H1 (cell line): ENCODE data around the gene PAXX. TPM values are rescaled to one million over a fixed set of nuclear protein-coding genes. Genes with fewer than 3 reads are reported as not detected.
A peak's percentile ranks its signal among the peaks of the same experiment; 100 is the strongest.

ENCODE experiments used
- CTCF ChIA-PET: fragments of 300-600 bp; sonication (Branson Sonifier 250); formaldehyde crosslinking; loops from one replicate; lab custom pipeline; 2021; ENCODE audit not compliant: partially characterized antibody; lab: Charles Lee
- POLR2A ChIA-PET: fragments of 300-600 bp; sonication (Branson Sonifier 250); formaldehyde crosslinking; loops from one replicate; lab custom pipeline; 2021; ENCODE audit warnings: inconsistent platforms; ENCODE audit not compliant: partially characterized antibody; lab: Charles Lee
- DNase-seq, 2 experiments: peaks; one replicate each; pipeline versions ENCODE4 v3.0.0 to v3.0.0-alpha.2; 2010 to 2022; ENCODE audit warnings: low spot score in 2 of 2, low read depth in 1 of 2, mixed read lengths in 1 of 2
- FAIRE-seq: peaks from 2 replicates; lab custom pipeline; 2011; peaks lifted over from hg19 to GRCh38; lab: Jason Lieb, UNC
- H2AFZ ChIP-seq: 2 replicates; pipeline ENCODE4 v1.8.1; 2012; ENCODE audit warnings: low read length, inconsistent platforms
- H2AK5ac ChIP-seq: 2 replicates; pipeline ENCODE4 v1.6.1; 2013; ENCODE audit warnings: low read depth, low read length
- H2BK120ac ChIP-seq: replicated peaks from 2 replicates; pipeline ENCODE3; 2013; ENCODE audit warnings: low read depth, low read length, inconsistent platforms
- H2BK12ac ChIP-seq: 2 replicates; pipeline ENCODE4 v1.6.1; 2013; ENCODE audit warnings: low read depth, low read length
- H2BK15ac ChIP-seq: 2 replicates; pipeline ENCODE4 v1.6.1; 2013; ENCODE audit warnings: low read length
- H2BK20ac ChIP-seq: 2 replicates; pipeline ENCODE4 v1.6.1; 2013; ENCODE audit warnings: low read length
- H2BK5ac ChIP-seq: 2 replicates; pipeline ENCODE4 v1.6.1; 2013; ENCODE audit warnings: low read depth, low read length
- H3K14ac ChIP-seq: 2 replicates; pipeline ENCODE4 v1.6.1; 2013; ENCODE audit warnings: inconsistent platforms; ENCODE audit not compliant: insufficient read length
- H3K18ac ChIP-seq: 2 replicates; pipeline ENCODE4 v1.6.1; 2013; ENCODE audit warnings: low read length; ENCODE audit errors: extremely low read depth
- H3K23ac ChIP-seq: 2 replicates; pipeline ENCODE4 v1.6.1; 2013; ENCODE audit warnings: inconsistent platforms; ENCODE audit not compliant: insufficient read length
- H3K23me2 ChIP-seq: 2 replicates; pipeline ENCODE4 v1.6.1; 2013; ENCODE audit warnings: low read depth, low read length
- H3K27ac ChIP-seq: 2 replicates; pipeline ENCODE4 v1.6.1; 2011; ENCODE audit warnings: low read depth, low read length, inconsistent platforms
- H3K27me3 ChIP-seq, 4 experiments: replicated peaks in 1 of 4; 1 replicate in 1 of 4; 2 replicates in 3 of 4; pipeline versions ENCODE4 v1.6.1 to v1.8.1; 2011 to 2013; ENCODE audit warnings: low read length in 3 of 4, mild to moderate bottlenecking in 3 of 4, inconsistent platforms in 2 of 4, mixed read lengths in 2 of 4, moderate library complexity in 1 of 4; ENCODE audit not compliant: control insufficient read depth in 3 of 4, insufficient read depth in 3 of 4; ENCODE audit errors: extremely low read depth in 1 of 4
- H3K36me3 ChIP-seq, 4 experiments: 2 replicates each; pipeline versions ENCODE4 v1.6.1 to v1.8.1; 2011 to 2013; ENCODE audit warnings: mild to moderate bottlenecking in 4 of 4, low read length in 3 of 4, moderate library complexity in 2 of 4, control low read depth in 1 of 4, inconsistent platforms in 1 of 4; ENCODE audit not compliant: insufficient read depth in 4 of 4, control insufficient read depth in 2 of 4
- H3K4ac ChIP-seq: replicated peaks from 2 replicates; pipeline ENCODE3; 2013; ENCODE audit warnings: low read length, low read depth, mixed read lengths, inconsistent platforms; ENCODE audit not compliant: insufficient read length
- H3K4me1 ChIP-seq, 4 experiments: replicated peaks in 1 of 4; 1 replicate in 1 of 4; 2 replicates in 3 of 4; pipeline versions ENCODE4 v1.6.1 to v1.8.1; 2011 to 2013; ENCODE audit warnings: low read length in 3 of 4, inconsistent platforms in 2 of 4, mixed read lengths in 1 of 4; ENCODE audit not compliant: insufficient read depth in 4 of 4, control insufficient read depth in 3 of 4
- H3K4me2 ChIP-seq, 2 experiments: 2 replicates each; pipeline versions ENCODE4 v1.6.1 to v1.8.1; 2011 to 2013; ENCODE audit warnings: low read depth in 2 of 2, low read length in 2 of 2, control low read depth in 1 of 2, inconsistent platforms in 1 of 2, mild to moderate bottlenecking in 1 of 2; ENCODE audit not compliant: insufficient read depth in 1 of 2
- H3K4me3 ChIP-seq, 4 experiments: fragments of 200-600, 300-600 bp in 1 of 4; sonication (generic), shearing (Covaris generic), sonication (Bioruptor Twin) in 1 of 4; 2 replicates each; pipeline versions ENCODE4 v1.5.1 to v1.8.1; 2011 to 2016; ENCODE audit warnings: low read length in 4 of 4, low read depth in 3 of 4, control low read depth in 2 of 4, inconsistent platforms in 2 of 4, mild to moderate bottlenecking in 2 of 4, mixed read lengths in 1 of 4, moderate library complexity in 1 of 4; ENCODE audit not compliant: insufficient read depth in 2 of 4; ENCODE audit errors: extremely low read depth in 1 of 4
- H3K56ac ChIP-seq: replicated peaks from 2 replicates; pipeline ENCODE3; 2013; ENCODE audit warnings: low read depth, mild to moderate bottlenecking, mixed read lengths, low read length, inconsistent platforms; ENCODE audit not compliant: insufficient read length
- H3K79me1 ChIP-seq: 2 replicates; pipeline ENCODE4 v1.6.1; 2013; ENCODE audit warnings: low read depth, low read length, control low read depth
- H3K79me2 ChIP-seq, 2 experiments: 2 replicates each; pipeline versions ENCODE4 v1.6.1 to v1.8.1; 2012 to 2013; ENCODE audit warnings: low read length in 2 of 2, mild to moderate bottlenecking in 2 of 2, inconsistent platforms in 1 of 2; ENCODE audit not compliant: insufficient read depth in 2 of 2, control insufficient read depth in 1 of 2
- H3K9ac ChIP-seq, 4 experiments: replicated peaks in 1 of 4; 1 replicate in 1 of 4; 2 replicates in 3 of 4; pipeline versions ENCODE4 v1.6.1 to v1.8.1; 2011 to 2013; ENCODE audit warnings: low read depth in 3 of 4, low read length in 3 of 4, control low read depth in 2 of 4, mild to moderate bottlenecking in 2 of 4, moderate library complexity in 2 of 4, inconsistent platforms in 1 of 4; ENCODE audit errors: extremely low read depth in 1 of 4
- H3K9me3 ChIP-seq, 2 experiments: 2 replicates each; pipeline versions ENCODE4 v1.6.1 to v1.8.1; 2012 to 2013; ENCODE audit warnings: mild to moderate bottlenecking in 2 of 2, moderate library complexity in 2 of 2, control low read depth in 1 of 2, inconsistent platforms in 1 of 2, low read depth in 1 of 2, low read length in 1 of 2, mixed read lengths in 1 of 2; ENCODE audit not compliant: insufficient read depth in 2 of 2
- H4K20me1 ChIP-seq, 2 experiments: replicated peaks in 1 of 2; 2 replicates each; pipeline versions ENCODE3 to v1.8.1; 2011 to 2013; ENCODE audit warnings: inconsistent platforms in 2 of 2, low read length in 2 of 2, mild to moderate bottlenecking in 1 of 2; ENCODE audit not compliant: insufficient read depth in 2 of 2, control insufficient read depth in 1 of 2
- H4K5ac ChIP-seq: 2 replicates; pipeline ENCODE4 v1.6.1; 2013; ENCODE audit warnings: low read length, low read depth, mixed read lengths, inconsistent platforms; ENCODE audit not compliant: insufficient read length
- H4K8ac ChIP-seq: 2 replicates; pipeline ENCODE4 v1.8.0; 2013; ENCODE audit warnings: mild to moderate bottlenecking, moderate library complexity, low read length, inconsistent platforms; ENCODE audit not compliant: insufficient read depth; ENCODE audit errors: extremely low read depth
- H4K91ac ChIP-seq: replicated peaks from 2 replicates; pipeline ENCODE3; 2013; ENCODE audit warnings: low read length, mixed read lengths, inconsistent platforms; ENCODE audit not compliant: insufficient read length
- ASH2L ChIP-seq: fragments of 200-600, 300-600 bp; sonication (generic); IDR thresholded peaks from one replicate; pipeline ENCODE4 v1.7.1; 2017; ENCODE audit warnings: low read length
- BACH1 ChIP-seq: IDR thresholded peaks from 2 replicates; pipeline ENCODE4 v1.6.1; 2012; ENCODE audit warnings: low read length, improper control_type of control experiment
- EGR1 ChIP-seq: IDR thresholded peaks from 2 replicates; pipeline ENCODE4 v1.6.1; 2011; ENCODE audit warnings: low read depth, low read length, borderline replicate concordance
- EP300 ChIP-seq, 2 experiments: IDR thresholded peaks; 1 replicate in 1 of 2; 2 replicates in 1 of 2; pipeline ENCODE4 v1.6.1; 2011 to 2012; ENCODE audit warnings: low read depth in 2 of 2, low read length in 2 of 2, mild to moderate bottlenecking in 2 of 2, borderline replicate concordance in 1 of 2, inconsistent platforms in 1 of 2, moderate library complexity in 1 of 2
- EZH2 ChIP-seq: fragments of 200-600 bp; sonication (generic); IDR thresholded peaks from 2 replicates; pipeline ENCODE4 v1.7.1; 2012; ENCODE audit warnings: low read depth, mild to moderate bottlenecking, moderate library complexity, low read length, inconsistent platforms; ENCODE audit not compliant: severe bottlenecking
- SUZ12 ChIP-seq: fragments of 200-600 bp; sonication (generic); IDR thresholded peaks from 2 replicates; pipeline ENCODE4 v1.6.1; 2012; ENCODE audit warnings: mild to moderate bottlenecking, inconsistent platforms, low read length, moderate library complexity, mixed read lengths
- ZNF274 ChIP-seq: IDR thresholded peaks from 2 replicates; pipeline ENCODE4 v1.7.0; 2012; ENCODE audit warnings: low read length, borderline replicate concordance; ENCODE audit errors: extremely low read depth
- WGBS, 2 experiments: shearing (Covaris generic) in 1 of 2; methylation state at CpG; one replicate each; pipeline versions ENCODE4 v1.1.6 to v1.1.7; 2013 to 2015; ENCODE audit warnings: low lambda C conversion rate in 2 of 2, mixed read lengths in 2 of 2, inconsistent platforms in 1 of 2, low coverage in 1 of 2, missing lambda C conversion rate in 1 of 2; ENCODE audit not compliant: insufficient replicate concordance in 2 of 2, insufficient coverage in 1 of 2, insufficient read length in 1 of 2; ENCODE audit errors: extremely low coverage in 1 of 2, missing lambda C conversion rate in 1 of 2; 5-methylcytosine and 5-hydroxymethylcytosine counted together
- polyA plus RNA-seq, 7 experiments: library from polyadenylated mRNA; depleted of rRNA in 3 of 7; stranded (reverse) in 5 of 7; unstranded in 2 of 7; fragments of >200 nt in 5 of 7; fragments of 200-250 nt in 2 of 7; gene quantifications; 1 replicate in 5 of 7; 2 replicates in 1 of 7; 4 replicates in 1 of 7; pipeline versions ENCODE4 v1.2.1 to v1.2.3, GENCODE V29; 2011 to 2013; ENCODE audit warnings: missing spikeins in 2 of 7, mixed read lengths in 2 of 7
- total RNA-seq: library from RNA; stranded (reverse); fragmentation: NEBNext Ultra II Directional; extraction: Animal tissue kit (Norgen Biotek cat#: 25700); gene quantifications from 2 replicates; pipeline ENCODE4 v1.2.1, GENCODE V29; 2021

The PAXX gene
- total and polyA plus RNA-seq, 2 of the 8 experiments (the other 6 are each of a cell fraction or from before 2014, with no cell fraction given) = 43.4 to 45.9 TPM

- no peak overlapping the region for H2AK5ac ChIP-seq
- H3K9ac ChIP-seq = no peak overlapping the region
- 86% methylated on average over 21 of the region's 36 CpGs; no CpG with 5 or more reads in 1 of the 2 experiments for WGBS, 2 experiments
- H3K36me3 ChIP-seq = peaks cover 0 to 3% (median 0%) of the 10 kb centered on the region in 4 experiments; a peak in 1 of 8 replicates
- H3K79me2 ChIP-seq = peaks cover 0 to 4% of the 10 kb centered on the region in 2 experiments; a peak in 1 of 4 replicates
- no peak for FAIRE-seq
- no peak overlapping the region for H2BK5ac ChIP-seq
- no peak overlapping the region for H2BK15ac ChIP-seq
- no peak overlapping the region for H3K23ac ChIP-seq
- peaks cover 11% of the 10 kb centered on the region; the same call in 1 of the 2 replicates for H3K23me2 ChIP-seq
- H3K4me2 ChIP-seq = no peak overlapping the region
- H4K20me1 ChIP-seq = peaks cover 7 to 19% of the 10 kb centered on the region in 2 experiments
- peak overlapping the region; percentile 68 for H4K8ac ChIP-seq
- no peak for DNase-seq
- H3K4me1 ChIP-seq = peaks cover 3 to 8% (median 5%) of the 10 kb centered on the region in 4 experiments; a peak in 6 of 7 replicates
- H3K4me3 ChIP-seq = no peak overlapping the region
- H3K18ac ChIP-seq = no peak overlapping the region
- no peak overlapping the region for H3K14ac ChIP-seq
- no peak overlapping the region for H4K91ac ChIP-seq
- ChIA-PET POLR2A (interaction anchor here (2.4 kb wide), 1 partner anchor 13 kb away, joined by 5 read pairs; no protein-coding TSS in a partner anchor), CTCF (interaction anchor here (1.4 to 4.1 kb wide), 4 partner anchors 8 to 24 kb away, joined by 3 to 27 read pairs (median 12); no protein-coding TSS in a partner anchor)
- H2BK120ac ChIP-seq = no peak overlapping the region
- H3K27ac ChIP-seq = no peak overlapping the region
- no peak overlapping the region for H3K56ac ChIP-seq
- H3K79me1 ChIP-seq = peaks cover 9% of the 10 kb centered on the region
- H3K4ac ChIP-seq = no peak overlapping the region
- H2AFZ ChIP-seq = no peak overlapping the region
- no peak overlapping the region for H2BK20ac ChIP-seq
- H3K9me3 ChIP-seq = no peaks in the 10 kb centered on the region
- TF ChIP-seq BACH1 (no peak), EZH2 (no peak), EP300 (IDR thresholded peaks at IDR 0.05; ENCODE audit: borderline replicate concordance in 1 of 2, low read depth in 2 of 2, low read length in 2 of 2) (no peak), ASH2L (no peak), ZNF274 (no peak), EGR1 (no peak), SUZ12 (no peak)
- H4K5ac ChIP-seq = no peak overlapping the region
- peaks cover 8 to 25% (median 16%) of the 10 kb centered on the region in 4 experiments; a peak in 6 of 7 replicates for H3K27me3 ChIP-seq
- no peak overlapping the region for H2BK12ac ChIP-seq
Measured at GRCh38 chr9:137042751-137043727, 50.8 kb downstream of the PAXX start.
